H9 (cell line): ENCODE results near the gene CACNA1H. TPM values are rescaled to one million over a fixed set of nuclear protein-coding genes. Genes with fewer than 3 reads are reported as not detected.

Experiments
- DNase-seq: peaks from one replicate; pipeline ENCODE4 v3.0.0-alpha.2; 2017
- H2AFZ ChIP-seq: one replicate; pipeline ENCODE4 v1.6.1; 2013; ENCODE audit warnings: mild to moderate bottlenecking, low read length, control low read depth, moderate library complexity
- H2AK5ac ChIP-seq: 2 replicates; pipeline ENCODE4 v1.6.1; 2013; ENCODE audit warnings: low read length, control low read depth, mixed read lengths; ENCODE audit not compliant: insufficient read length
- H2BK120ac ChIP-seq: one replicate; pipeline ENCODE4 v1.6.1; 2013; ENCODE audit warnings: low read depth, mild to moderate bottlenecking, low read length, control low read depth, inconsistent platforms; ENCODE audit not compliant: poor library complexity, severe bottlenecking
- H2BK12ac ChIP-seq: 2 replicates; pipeline ENCODE4 v1.6.1; 2013; ENCODE audit warnings: low read length, control low read depth, mixed read lengths, low read depth; ENCODE audit not compliant: insufficient read length
- H2BK15ac ChIP-seq: 2 replicates; pipeline ENCODE4 v1.6.1; 2013; ENCODE audit warnings: low read depth, low read length, control low read depth
- H2BK20ac ChIP-seq: one replicate; pipeline ENCODE4 v1.6.1; 2013; ENCODE audit warnings: low read depth, mild to moderate bottlenecking, low read length, control low read depth, inconsistent platforms; ENCODE audit not compliant: poor library complexity, severe bottlenecking
- H2BK5ac ChIP-seq: 2 replicates; pipeline ENCODE4 v1.6.1; 2013; ENCODE audit warnings: low read length, control low read depth, mixed read lengths; ENCODE audit not compliant: insufficient read length
- H3K14ac ChIP-seq: 2 replicates; pipeline ENCODE4 v1.6.1; 2013; ENCODE audit warnings: low read length, control low read depth; ENCODE audit not compliant: insufficient read depth
- H3K18ac ChIP-seq: 2 replicates; pipeline ENCODE4 v1.6.1; 2013; ENCODE audit warnings: low read depth, mild to moderate bottlenecking, mixed read lengths, low read length, control low read depth; ENCODE audit not compliant: insufficient read length
- H3K23ac ChIP-seq: 2 replicates; pipeline ENCODE4 v1.6.1; 2013; ENCODE audit warnings: low read length, control low read depth, mixed read lengths, low read depth; ENCODE audit not compliant: insufficient read length
- H3K23me2 ChIP-seq: 2 replicates; pipeline ENCODE4 v1.6.1; 2013; ENCODE audit warnings: low read depth, mild to moderate bottlenecking, mixed read lengths, low read length, control low read depth; ENCODE audit not compliant: insufficient read length, poor library complexity, severe bottlenecking
- H3K27ac ChIP-seq: 2 replicates; pipeline ENCODE4 v1.5.1; 2013; ENCODE audit warnings: low read length, control low read depth, mixed read lengths, low read depth; ENCODE audit not compliant: insufficient read length
- H3K27me3 ChIP-seq: 2 replicates; pipeline ENCODE4 v1.6.1; 2013; ENCODE audit warnings: low read length, control low read depth, inconsistent platforms; ENCODE audit not compliant: insufficient read depth
- H3K4ac ChIP-seq: 2 replicates; pipeline ENCODE4 v1.6.1; 2013; ENCODE audit warnings: low read depth, mild to moderate bottlenecking, control low read depth, inconsistent platforms, low read length, moderate library complexity
- H3K4me1 ChIP-seq: 2 replicates; pipeline ENCODE4 v1.6.1; 2013; ENCODE audit warnings: low read length, control low read depth, inconsistent platforms; ENCODE audit not compliant: insufficient read depth
- H3K4me2 ChIP-seq: 2 replicates; pipeline ENCODE4 v1.6.1; 2013; ENCODE audit warnings: low read length, control low read depth, mixed read lengths; ENCODE audit not compliant: insufficient read length, insufficient read depth
- H3K56ac ChIP-seq: 2 replicates; pipeline ENCODE4 v1.6.1; 2013; ENCODE audit warnings: low read depth, mild to moderate bottlenecking, mixed read lengths, low read length, control low read depth; ENCODE audit not compliant: insufficient read length
- H3K79me1 ChIP-seq: 2 replicates; pipeline ENCODE4 v1.6.1; 2013; ENCODE audit warnings: low read depth, mild to moderate bottlenecking, moderate library complexity, low read length, control low read depth, inconsistent platforms; ENCODE audit not compliant: insufficient read depth, poor library complexity, severe bottlenecking
- H3K79me2 ChIP-seq: 2 replicates; pipeline ENCODE4 v1.6.1; 2013; ENCODE audit warnings: low read length, control low read depth, inconsistent platforms; ENCODE audit not compliant: insufficient read depth
- H3K9ac ChIP-seq: 2 replicates; pipeline ENCODE4 v1.6.1; 2013; ENCODE audit warnings: low read length, control low read depth, mixed read lengths; ENCODE audit not compliant: insufficient read length; ENCODE audit errors: extremely low read depth
- H3K9me3 ChIP-seq: one replicate; pipeline ENCODE4 v1.6.1; 2013; ENCODE audit warnings: low read depth, low read length, inconsistent platforms; ENCODE audit not compliant: control insufficient read depth
- H3T11ph ChIP-seq: one replicate; pipeline ENCODE4 v1.6.1; 2013; ENCODE audit warnings: mild to moderate bottlenecking, low read length, control low read depth, inconsistent platforms
- H4K20me1 ChIP-seq: one replicate; pipeline ENCODE4 v1.6.1; 2013; ENCODE audit not compliant: control insufficient read depth, insufficient read length, insufficient read depth
- H4K5ac ChIP-seq: 2 replicates; pipeline ENCODE4 v1.6.1; 2013; ENCODE audit warnings: low read depth, mild to moderate bottlenecking, mixed read lengths, low read length, control low read depth; ENCODE audit not compliant: insufficient read length
- H4K8ac ChIP-seq: replicated peaks from 2 replicates; pipeline ENCODE4 v1.6.1; 2013; ENCODE audit warnings: low read length, control low read depth, mixed read lengths, low read depth; ENCODE audit not compliant: insufficient read length
- H4K91ac ChIP-seq: 2 replicates; pipeline ENCODE4 v1.6.1; 2013; ENCODE audit warnings: low read depth, mild to moderate bottlenecking, moderate library complexity, mixed read lengths, low read length, control low read depth; ENCODE audit not compliant: insufficient read length
- H3K27ac Mint-ChIP-seq, 3 experiments: 2 replicates in 2 of 3; 3 replicates in 1 of 3; pipeline ENCODE4 v1.8.0; 2020 to 2021; ENCODE audit warnings: mixed read lengths in 3 of 3, mild to moderate bottlenecking in 1 of 3, moderate library complexity in 1 of 3
- H3K27me3 Mint-ChIP-seq: 2 replicates; pipeline ENCODE4 v1.8.0; 2021; ENCODE audit warnings: low read depth, mild to moderate bottlenecking, moderate library complexity, mixed read lengths
- H3K36me3 Mint-ChIP-seq, 3 experiments: 2 replicates in 2 of 3; 3 replicates in 1 of 3; pipeline ENCODE4 v1.8.0; 2020 to 2021; ENCODE audit warnings: low read depth in 3 of 3, mixed read lengths in 3 of 3; ENCODE audit not compliant: insufficient read depth in 1 of 3
- H3K4me1 Mint-ChIP-seq, 2 experiments: 2 replicates each; pipeline ENCODE4 v1.8.0; 2020; ENCODE audit warnings: mixed read lengths in 2 of 2
- H3K4me3 Mint-ChIP-seq, 2 experiments: 2 replicates in 1 of 2; 3 replicates in 1 of 2; pipeline ENCODE4 v1.8.0; 2020 to 2021; ENCODE audit warnings: mild to moderate bottlenecking in 2 of 2, mixed read lengths in 2 of 2, moderate library complexity in 1 of 2
- H3K9me3 Mint-ChIP-seq, 2 experiments: 2 replicates in 1 of 2; 3 replicates in 1 of 2; pipeline ENCODE4 v1.8.0; 2020; ENCODE audit warnings: mild to moderate bottlenecking in 2 of 2, mixed read lengths in 2 of 2, moderate library complexity in 1 of 2
- WGBS: extraction: QIAGEN DNeasy Blood & Tissue Kit; methylation state at CpG from one replicate; pipeline ENCODE4 v1.1.7; 2013; ENCODE audit warnings: missing lambda C conversion rate, low lambda C conversion rate, mixed read lengths; ENCODE audit not compliant: insufficient read length; ENCODE audit errors: extremely low coverage; 5-methylcytosine and 5-hydroxymethylcytosine counted together
- total RNA-seq: library from RNA; stranded (reverse); gene quantifications from 2 replicates; pipeline ENCODE4 v1.2.1, GENCODE V29; 2021
- TF ChIP-seq, protein P1 (sequence below): fragments of 200-600 bp; sonication (generic); conservative IDR thresholded peaks from 3 replicates; pipeline ENCODE4 v1.8.0; 2021; ENCODE audit warnings: antibody characterized with exemption, mild to moderate bottlenecking

Gene CACNA1H
- total RNA-seq, 1 experiment from 2014 or later: 43.3 TPM

GRCh38 chr16:1265090-1265630, 112.3 kb downstream of the CACNA1H start:
- H3K27me3 Mint-ChIP-seq: peaks cover 35% of the 10 kb centered on the region
- Histone ChIP-seq H3K27ac (no peak overlapping the region), H3T11ph (no peak overlapping the region), H3K18ac (no peak overlapping the region), H3K27me3 (no peaks in the 10 kb centered on the region), H2AFZ (no peak overlapping the region), H2BK12ac (no peak overlapping the region), H3K4ac (no peak overlapping the region), H3K23ac (no peak overlapping the region), H2BK15ac (no peak overlapping the region), H3K4me2 (no peak overlapping the region), H3K56ac (no peak overlapping the region), H4K20me1 (no peaks in the 10 kb centered on the region), H3K14ac (no peak overlapping the region), H3K9me3 (no peaks in the 10 kb centered on the region), H2BK20ac (no peak overlapping the region), H2BK5ac (no peak overlapping the region), H3K23me2 (no peaks in the 10 kb centered on the region), H3K79me2 (no peaks in the 10 kb centered on the region), H2BK120ac (no peak overlapping the region), H4K8ac (no peak overlapping the region), H3K4me1 (no peaks in the 10 kb centered on the region; the same call in 1 of the 2 replicates), H3K79me1 (no peaks in the 10 kb centered on the region), H2AK5ac (no peak overlapping the region), H3K9ac (no peak overlapping the region), H4K5ac (no peak overlapping the region), H4K91ac (no peak overlapping the region)
- H3K9me3 Mint-ChIP-seq: peaks cover 11 to 19% of the 10 kb centered on the region in 2 experiments
- WGBS: no CpG with 5 or more reads among the region's 13 CpGs
- no peak overlapping the region for H3K4me3 Mint-ChIP-seq
- peaks cover 3 to 9% of the 10 kb centered on the region in 2 experiments for H3K4me1 Mint-ChIP-seq
- peaks cover 0 to 4% (median 2%) of the 10 kb centered on the region in 3 experiments; a peak in 3 of 7 replicates for H3K36me3 Mint-ChIP-seq
- H3K27ac Mint-ChIP-seq: peak overlapping the region in 1 of 3 experiments; percentile 51; a peak in 1 of 7 replicates
- TF ChIP-seq, protein P1, sequence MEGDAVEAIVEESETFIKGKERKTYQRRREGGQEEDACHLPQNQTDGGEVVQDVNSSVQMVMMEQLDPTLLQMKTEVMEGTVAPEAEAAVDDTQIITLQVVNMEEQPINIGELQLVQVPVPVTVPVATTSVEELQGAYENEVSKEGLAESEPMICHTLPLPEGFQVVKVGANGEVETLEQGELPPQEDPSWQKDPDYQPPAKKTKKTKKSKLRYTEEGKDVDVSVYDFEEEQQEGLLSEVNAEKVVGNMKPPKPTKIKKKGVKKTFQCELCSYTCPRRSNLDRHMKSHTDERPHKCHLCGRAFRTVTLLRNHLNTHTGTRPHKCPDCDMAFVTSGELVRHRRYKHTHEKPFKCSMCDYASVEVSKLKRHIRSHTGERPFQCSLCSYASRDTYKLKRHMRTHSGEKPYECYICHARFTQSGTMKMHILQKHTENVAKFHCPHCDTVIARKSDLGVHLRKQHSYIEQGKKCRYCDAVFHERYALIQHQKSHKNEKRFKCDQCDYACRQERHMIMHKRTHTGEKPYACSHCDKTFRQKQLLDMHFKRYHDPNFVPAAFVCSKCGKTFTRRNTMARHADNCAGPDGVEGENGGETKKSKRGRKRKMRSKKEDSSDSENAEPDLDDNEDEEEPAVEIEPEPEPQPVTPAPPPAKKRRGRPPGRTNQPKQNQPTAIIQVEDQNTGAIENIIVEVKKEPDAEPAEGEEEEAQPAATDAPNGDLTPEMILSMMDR: no peak
- DNase-seq: no peak
